Measurements from ENCODE around the gene CRIM1. TPM values are rescaled to one million over a fixed set of nuclear protein-coding genes. Genes with fewer than 3 reads are reported as not detected.
A peak's percentile ranks its signal among the peaks of the same experiment; 100 is the strongest.

The CRIM1 gene
- total RNA-seq, 5 donors from 2014 or later (not counting 1 experiment from before 2014, with no cell fraction given): 2.0 to 5.8 (median 4.2) TPM

GRCh38 chr2:36329251-36329650 lies 26.3 kb upstream of the CRIM1 start:
- DNase-seq (no peak), ATAC-seq (replicated peaks in 1 of 4) (no peak)
- ChIA-PET CTCF (interaction anchor here in 1 of 2 donors (1.0 kb wide), 1 partner anchor 164 kb away, joined by 4 read pairs; no protein-coding TSS in a partner anchor), POLR2A (no interaction called here)
- H3K4me1 ChIP-seq (ENCODE audit: control insufficient read depth in 1 of 2, extremely low read depth in 1 of 2, insufficient read depth in 2 of 2, low read length in 2 of 2): no peaks in the 10 kb centered on the region
- no peak overlapping the region for H3K27ac Mint-ChIP-seq
- no CpG with 5 or more reads among the region's 2 CpGs for whole genome bisulfite sequencing (ENCODE audit: insufficient coverage)
- H3K9me3 Mint-ChIP-seq: no peaks in the 10 kb centered on the region
- no peaks in the 10 kb centered on the region for H3K27me3 ChIP-seq (replicated peaks in 1 of 2; ENCODE audit: control insufficient read depth in 2 of 2, extremely low read depth in 1 of 2, insufficient read depth in 2 of 2, low read length in 1 of 2)
- H3K4me1 Mint-ChIP-seq: peaks cover 6 to 7% (median 6%) of the 10 kb centered on the region in 3 donors
- no peak overlapping the region for H3K27ac ChIP-seq (ENCODE audit: low read length)
- no peaks in the 10 kb centered on the region for H3K36me3 ChIP-seq (ENCODE audit: control insufficient read depth in 2 of 2, extremely low read depth in 1 of 2, insufficient read depth in 1 of 2, low read length in 1 of 2)
- no peaks in the 10 kb centered on the region for H3K36me3 Mint-ChIP-seq
- no peaks in the 10 kb centered on the region for H3K27me3 Mint-ChIP-seq
- no peak overlapping the region for H3K4me3 ChIP-seq (ENCODE audit: control insufficient read depth in 1 of 2, extremely low read depth in 1 of 2, low read length in 1 of 2)
- H3K4me3 Mint-ChIP-seq: no peak overlapping the region
- no peaks in the 10 kb centered on the region for H3K9me3 ChIP-seq

- WGBS (ENCODE audit: insufficient coverage): no CpG with 5 or more reads among the region's 4 CpGs
- POLR2A ChIA-PET: no interaction called here
- no peak for ATAC-seq (replicated peaks in 1 of 4)
These were observed 25.7 kb upstream of the CRIM1 start for GRCh38 chr2:36329746-36330472.

GRCh38 chr2:36330473-36331395 lies 24.8 kb upstream of the CRIM1 start:
- Mint-ChIP-seq H3K27me3 (peaks cover 3 to 6% of the 10 kb centered on the region in 2 donors), H3K27ac (no peak overlapping the region), H3K36me3 (no peaks in the 10 kb centered on the region), H3K9me3 (no peaks in the 10 kb centered on the region), H3K4me1 (peaks cover 6 to 7% (median 6%) of the 10 kb centered on the region in 3 donors), H3K4me3 (no peak overlapping the region)
- ATAC-seq (replicated peaks in 1 of 4): no peak
- CTCF ChIA-PET: no interaction called here
- Histone ChIP-seq H3K4me1 (ENCODE audit: control insufficient read depth in 1 of 2, extremely low read depth in 1 of 2, insufficient read depth in 2 of 2, low read length in 2 of 2) (no peaks in the 10 kb centered on the region), H3K27ac (ENCODE audit: low read length) (no peak overlapping the region), H3K9me3 (no peaks in the 10 kb centered on the region), H3K4me3 (ENCODE audit: control insufficient read depth in 1 of 2, extremely low read depth in 1 of 2, low read length in 1 of 2) (no peak overlapping the region), H3K36me3 (ENCODE audit: control insufficient read depth in 2 of 2, extremely low read depth in 1 of 2, insufficient read depth in 1 of 2, low read length in 1 of 2) (no peaks in the 10 kb centered on the region), H3K27me3 (replicated peaks in 1 of 2; ENCODE audit: control insufficient read depth in 2 of 2, extremely low read depth in 1 of 2, insufficient read depth in 2 of 2, low read length in 1 of 2) (no peaks in the 10 kb centered on the region)
- 97% methylated on average over 3 of the region's 3 CpGs for WGBS (ENCODE audit: insufficient coverage)
- POLR2A ChIA-PET: no interaction called here
- DNase-seq: no peak

More at GRCh38 chr2:36329746-36330472, 25.7 kb upstream of the CRIM1 start:
- no peak overlapping the region for H3K27ac Mint-ChIP-seq
- H3K4me1 ChIP-seq (ENCODE audit: control insufficient read depth in 1 of 2, extremely low read depth in 1 of 2, insufficient read depth in 2 of 2, low read length in 2 of 2): no peaks in the 10 kb centered on the region
- H3K36me3 ChIP-seq (ENCODE audit: control insufficient read depth in 2 of 2, extremely low read depth in 1 of 2, insufficient read depth in 1 of 2, low read length in 1 of 2): no peaks in the 10 kb centered on the region
- H3K4me1 Mint-ChIP-seq: peaks cover 6 to 7% (median 6%) of the 10 kb centered on the region in 3 donors
- H3K27me3 ChIP-seq (replicated peaks in 1 of 2; ENCODE audit: control insufficient read depth in 2 of 2, extremely low read depth in 1 of 2, insufficient read depth in 2 of 2, low read length in 1 of 2): no peaks in the 10 kb centered on the region
- no peak overlapping the region for H3K4me3 ChIP-seq (ENCODE audit: control insufficient read depth in 1 of 2, extremely low read depth in 1 of 2, low read length in 1 of 2)
- CTCF ChIA-PET: no interaction called here
- H3K36me3 Mint-ChIP-seq: no peaks in the 10 kb centered on the region
- no peak overlapping the region for H3K27ac ChIP-seq (ENCODE audit: low read length)
- no peaks in the 10 kb centered on the region for H3K27me3 Mint-ChIP-seq
- no peaks in the 10 kb centered on the region for H3K9me3 ChIP-seq
- DNase-seq: no peak
- no peaks in the 10 kb centered on the region for H3K9me3 Mint-ChIP-seq
- no peak overlapping the region for H3K4me3 Mint-ChIP-seq

- no peaks in the 10 kb centered on the region for H3K9me3 Mint-ChIP-seq
- POLR2A ChIA-PET: no interaction called here
These were observed 22.1 kb upstream of the CRIM1 start for GRCh38 chr2:36333350-36334012.

GRCh38 chr2:36335597-36335996 lies 20.0 kb upstream of the CRIM1 start:
- no peaks in the 10 kb centered on the region for H3K27me3 ChIP-seq (replicated peaks in 1 of 2; ENCODE audit: control insufficient read depth in 2 of 2, extremely low read depth in 1 of 2, insufficient read depth in 2 of 2, low read length in 1 of 2)
- Mint-ChIP-seq H3K4me1 (peaks cover 6 to 7% (median 6%) of the 10 kb centered on the region in 3 donors), H3K27ac (no peak overlapping the region), H3K4me3 (no peak overlapping the region), H3K36me3 (no peaks in the 10 kb centered on the region), H3K27me3 (peaks cover 3 to 12% of the 10 kb centered on the region in 2 donors), H3K9me3 (no peaks in the 10 kb centered on the region)
- no peak overlapping the region for H3K4me3 ChIP-seq (ENCODE audit: control insufficient read depth in 1 of 2, extremely low read depth in 1 of 2, low read length in 1 of 2)
- WGBS (ENCODE audit: insufficient coverage): 99% methylated on average over 5 of the region's 5 CpGs
- no peaks in the 10 kb centered on the region for H3K4me1 ChIP-seq (ENCODE audit: control insufficient read depth in 1 of 2, extremely low read depth in 1 of 2, insufficient read depth in 2 of 2, low read length in 2 of 2)
- no peak overlapping the region for H3K27ac ChIP-seq (ENCODE audit: low read length)
- ChIA-PET CTCF (interaction anchor here in 1 of 2 donors (0.7 to 1.0 kb wide), 2 partner anchors 15 to 177 kb away, joined by 4 to 7 read pairs; no protein-coding TSS in a partner anchor), POLR2A (interaction anchor here in 1 of 2 donors (0.7 kb wide), 1 partner anchor 28 kb away, joined by 4 read pairs; no protein-coding TSS in a partner anchor)
- no peak for ATAC-seq (replicated peaks in 1 of 4)
- DNase-seq: no peak
- H3K9me3 ChIP-seq: no peaks in the 10 kb centered on the region
- H3K36me3 ChIP-seq (ENCODE audit: control insufficient read depth in 2 of 2, extremely low read depth in 1 of 2, insufficient read depth in 1 of 2, low read length in 1 of 2): no peaks in the 10 kb centered on the region

More at GRCh38 chr2:36333350-36334012, 22.1 kb upstream of the CRIM1 start:
- Mint-ChIP-seq H3K4me1 (peaks cover 6 to 7% (median 6%) of the 10 kb centered on the region in 3 donors), H3K27ac (no peak overlapping the region), H3K4me3 (no peak overlapping the region), H3K36me3 (no peaks in the 10 kb centered on the region), H3K27me3 (peaks cover 3 to 12% of the 10 kb centered on the region in 2 donors)
- H3K27ac ChIP-seq (ENCODE audit: low read length): no peak overlapping the region
- H3K27me3 ChIP-seq (replicated peaks in 1 of 2; ENCODE audit: control insufficient read depth in 2 of 2, extremely low read depth in 1 of 2, insufficient read depth in 2 of 2, low read length in 1 of 2): no peaks in the 10 kb centered on the region
- DNase-seq: peak in 1 of 35 experiments; percentile 36
- peak in 2 of 4 experiments; percentile 48 to 51 for ATAC-seq (replicated peaks in 1 of 4)
- no CpG with 5 or more reads among the region's 4 CpGs for WGBS (ENCODE audit: insufficient coverage)
- CTCF ChIA-PET: interaction anchor here in 1 of 2 donors (0.6 kb wide), 1 partner anchor 590 kb away, joined by 4 read pairs; no protein-coding TSS in a partner anchor
- no peaks in the 10 kb centered on the region for H3K9me3 ChIP-seq
- no peak overlapping the region for H3K4me3 ChIP-seq (ENCODE audit: control insufficient read depth in 1 of 2, extremely low read depth in 1 of 2, low read length in 1 of 2)
- H3K36me3 ChIP-seq (ENCODE audit: control insufficient read depth in 2 of 2, extremely low read depth in 1 of 2, insufficient read depth in 1 of 2, low read length in 1 of 2): no peaks in the 10 kb centered on the region
- no peaks in the 10 kb centered on the region for H3K4me1 ChIP-seq (ENCODE audit: control insufficient read depth in 1 of 2, extremely low read depth in 1 of 2, insufficient read depth in 2 of 2, low read length in 2 of 2)

- Mint-ChIP-seq H3K4me1 (peaks cover 6 to 7% (median 6%) of the 10 kb centered on the region in 3 donors), H3K4me3 (no peak overlapping the region), H3K27ac (no peak overlapping the region), H3K9me3 (no peaks in the 10 kb centered on the region), H3K36me3 (no peaks in the 10 kb centered on the region), H3K27me3 (peaks cover 3 to 12% of the 10 kb centered on the region in 2 donors)
- Histone ChIP-seq H3K27ac (ENCODE audit: low read length) (no peak overlapping the region), H3K27me3 (replicated peaks in 1 of 2; ENCODE audit: control insufficient read depth in 2 of 2, extremely low read depth in 1 of 2, insufficient read depth in 2 of 2, low read length in 1 of 2) (no peaks in the 10 kb centered on the region), H3K9me3 (no peaks in the 10 kb centered on the region), H3K36me3 (ENCODE audit: control insufficient read depth in 2 of 2, extremely low read depth in 1 of 2, insufficient read depth in 1 of 2, low read length in 1 of 2) (no peaks in the 10 kb centered on the region), H3K4me1 (ENCODE audit: control insufficient read depth in 1 of 2, extremely low read depth in 1 of 2, insufficient read depth in 2 of 2, low read length in 2 of 2) (no peaks in the 10 kb centered on the region), H3K4me3 (ENCODE audit: control insufficient read depth in 1 of 2, extremely low read depth in 1 of 2, low read length in 1 of 2) (no peak overlapping the region)
- no peak for DNase-seq
- CTCF ChIA-PET: interaction anchor here in 1 of 2 donors (0.5 to 1.0 kb wide), 2 partner anchors 14 to 1776 kb away, joined by 3 to 4 read pairs; no protein-coding TSS in a partner anchor
- no peak for ATAC-seq (replicated peaks in 1 of 4)
- POLR2A ChIA-PET: no interaction called here
- no CpG with 5 or more reads among the region's 2 CpGs for WGBS (ENCODE audit: insufficient coverage)
These were observed 19.3 kb upstream of the CRIM1 start for GRCh38 chr2:36336321-36336720.

Measured in T-cell (primary cell).